ENCODE data around the gene CREB5. TPM values are rescaled to one million over a fixed set of nuclear protein-coding genes. Genes with fewer than 3 reads are reported as not detected.

The CREB5 gene
- total RNA-seq, 2 donors from 2014 or later = 0.53 to 2.6 TPM

- DNase-seq = no peak
- Histone ChIP-seq H3K27ac (ENCODE audit: low read depth, low read length) (no peak overlapping the region), H3K27me3 (ENCODE audit: control insufficient read depth, insufficient read depth, low read length, poor library complexity, severe bottlenecking) (peaks cover 5% of the 10 kb centered on the region), H3K4me3 (ENCODE audit: low read length) (no peak overlapping the region), H3K4me1 (ENCODE audit: control insufficient read depth, insufficient read depth, low read length) (no peaks in the 10 kb centered on the region), H3K9ac (ENCODE audit: extremely low read depth, low read length, poor library complexity, severe bottlenecking) (no peak overlapping the region), H3K9me3 (ENCODE audit: control insufficient read depth, low read length) (no peaks in the 10 kb centered on the region), H3K36me3 (ENCODE audit: control insufficient read depth, insufficient read depth, low read length) (no peaks in the 10 kb centered on the region)
- H3K36me3 Mint-ChIP-seq (ENCODE audit: low read depth) = no peaks in the 10 kb centered on the region
- peaks cover 3% of the 10 kb centered on the region for H3K27me3 Mint-ChIP-seq (ENCODE audit: insufficient read depth)
- no peak for TF ChIP-seq CTCF (conservative IDR thresholded peaks at IDR 0.05)
- WGBS, 2 experiments (ENCODE audit: insufficient coverage in 1 of 2, insufficient read length in 1 of 2) = 91 to 94% methylated on average over 4 of the region's 4 CpGs
- peaks cover 12% of the 10 kb centered on the region for H3K4me1 Mint-ChIP-seq
- H3K4me3 Mint-ChIP-seq = no peak overlapping the region
- no peak overlapping the region for H3K27ac Mint-ChIP-seq
- H3K9me3 Mint-ChIP-seq = no peaks in the 10 kb centered on the region
Measured at GRCh38 chr7:28570970-28571288, 158.6 kb downstream of the CREB5 start.

- H3K9me3 ChIP-seq (ENCODE audit: control insufficient read depth, low read length) = no peaks in the 10 kb centered on the region
- Mint-ChIP-seq H3K27me3 (ENCODE audit: insufficient read depth) (peaks cover 3% of the 10 kb centered on the region), H3K4me1 (peaks cover 15% of the 10 kb centered on the region), H3K4me3 (no peak overlapping the region), H3K36me3 (ENCODE audit: low read depth) (no peaks in the 10 kb centered on the region), H3K27ac (no peak overlapping the region), H3K9me3 (no peaks in the 10 kb centered on the region)
- H3K4me1 ChIP-seq (ENCODE audit: control insufficient read depth, insufficient read depth, low read length) = no peaks in the 10 kb centered on the region
- H3K9ac ChIP-seq (ENCODE audit: extremely low read depth, low read length, poor library complexity, severe bottlenecking) = no peak overlapping the region
- WGBS, 2 experiments (ENCODE audit: insufficient coverage in 1 of 2, insufficient read length in 1 of 2) = 94% methylated on average over 4 of the region's 4 CpGs; no CpG with 5 or more reads in 1 of the 2 experiments
- peaks cover 5% of the 10 kb centered on the region for H3K27me3 ChIP-seq (ENCODE audit: control insufficient read depth, insufficient read depth, low read length, poor library complexity, severe bottlenecking)
- DNase-seq = no peak
- no peaks in the 10 kb centered on the region for H3K36me3 ChIP-seq (ENCODE audit: control insufficient read depth, insufficient read depth, low read length)
- no peak overlapping the region for H3K27ac ChIP-seq (ENCODE audit: low read depth, low read length)
- TF ChIP-seq CTCF (conservative IDR thresholded peaks at IDR 0.05) = no peak
- no peak overlapping the region for H3K4me3 ChIP-seq (ENCODE audit: low read length)
Measured at GRCh38 chr7:28571405-28571804, 159.1 kb downstream of the CREB5 start.

- WGBS, 2 experiments (ENCODE audit: insufficient coverage in 1 of 2, insufficient read length in 1 of 2) = 88 to 94% methylated on average over 1 to 5 of the region's 5 CpGs
- H3K9me3 Mint-ChIP-seq = no peaks in the 10 kb centered on the region
- no peaks in the 10 kb centered on the region for H3K36me3 ChIP-seq (ENCODE audit: control insufficient read depth, insufficient read depth, low read length)
- no peak overlapping the region for H3K9ac ChIP-seq (ENCODE audit: extremely low read depth, low read length, poor library complexity, severe bottlenecking)
- H3K36me3 Mint-ChIP-seq (ENCODE audit: low read depth) = no peaks in the 10 kb centered on the region
- H3K4me3 Mint-ChIP-seq = no peak overlapping the region
- H3K4me1 ChIP-seq (ENCODE audit: control insufficient read depth, insufficient read depth, low read length) = no peaks in the 10 kb centered on the region
- H3K27me3 Mint-ChIP-seq (ENCODE audit: insufficient read depth) = peaks cover 5% of the 10 kb centered on the region
- H3K27me3 ChIP-seq (ENCODE audit: control insufficient read depth, insufficient read depth, low read length, poor library complexity, severe bottlenecking) = peaks cover 5% of the 10 kb centered on the region
- H3K9me3 ChIP-seq (ENCODE audit: control insufficient read depth, low read length) = no peaks in the 10 kb centered on the region
- no peak overlapping the region for H3K27ac ChIP-seq (ENCODE audit: low read depth, low read length)
- no peak for DNase-seq
- no peak overlapping the region for H3K27ac Mint-ChIP-seq
- no peak overlapping the region for H3K4me3 ChIP-seq (ENCODE audit: low read length)
- peaks cover 15% of the 10 kb centered on the region for H3K4me1 Mint-ChIP-seq
- no peak for TF ChIP-seq CTCF (conservative IDR thresholded peaks at IDR 0.05)
Measured at GRCh38 chr7:28572321-28573058, 160.2 kb downstream of the CREB5 start.
